A673 (cell line): ENCODE data around the gene TOE1. TPM values are rescaled to one million over a fixed set of nuclear protein-coding genes. Genes with fewer than 3 reads are reported as not detected.

Experiments
- BruUV-seq: library from RNA; stranded (reverse); fragments of 400-500 nt; replicated peaks from 2 replicates; lab custom pipeline; 2021; lab: Mats Ljungman, UMichigan
- CTCF ChIA-PET: fragments of 300-600 bp; sonication (Branson Sonifier 250); formaldehyde crosslinking; loops from one replicate; lab custom pipeline; 2022; ENCODE audit warnings: antibody characterized with exemption; lab: Charles Lee
- POLR2A ChIA-PET: fragments of 300-600 bp; sonication (Branson Sonifier 250); formaldehyde crosslinking; loops from one replicate; lab custom pipeline; 2022; ENCODE audit warnings: antibody characterized with exemption; ENCODE audit not compliant: low non-redundant PET; lab: Charles Lee
- DNase-seq: peaks from one replicate; pipeline ENCODE4 v3.0.0-alpha.2; 2015; ENCODE audit warnings: low spot score
- H3K27ac ChIP-seq: fragments of 200-600 bp; sonication (generic); 2 replicates; pipeline ENCODE4 v1.5.1; 2016; ENCODE audit warnings: mixed run types, low read depth, mild to moderate bottlenecking, mixed read lengths, antibody characterized with exemption, low read length; ENCODE audit not compliant: poor library complexity, severe bottlenecking
- H3K27me3 ChIP-seq: fragments of 200-600 bp; sonication (generic); replicated peaks from 2 replicates; pipeline ENCODE4 v1.6.1; 2017; ENCODE audit warnings: mixed run types, low read depth, mild to moderate bottlenecking, mixed read lengths, antibody characterized with exemption, low read length; ENCODE audit not compliant: insufficient read depth, poor library complexity
- H3K36me3 ChIP-seq: fragments of 200-600 bp; sonication (generic); 2 replicates; pipeline ENCODE4 v1.6.1; 2016; ENCODE audit warnings: mixed run types, mild to moderate bottlenecking, mixed read lengths, antibody characterized with exemption, low read length; ENCODE audit not compliant: insufficient read depth, poor library complexity, severe bottlenecking
- H3K4me1 ChIP-seq: fragments of 200-600 bp; sonication (generic); 2 replicates; pipeline ENCODE4 v1.6.1; 2017; ENCODE audit warnings: mixed run types, mild to moderate bottlenecking, mixed read lengths, antibody characterized with exemption, low read length; ENCODE audit not compliant: insufficient read depth, poor library complexity, severe bottlenecking
- H3K4me3 ChIP-seq: fragments of 200-600 bp; sonication (generic); 2 replicates; pipeline ENCODE4 v1.5.1; 2016; ENCODE audit warnings: low read depth, mixed run types, mild to moderate bottlenecking, mixed read lengths, low read length; ENCODE audit not compliant: poor library complexity, severe bottlenecking
- H3K9me3 ChIP-seq: fragments of 200-600 bp; sonication (generic); 2 replicates; pipeline ENCODE4 v1.6.1; 2016; ENCODE audit warnings: mixed run types, low read depth, mild to moderate bottlenecking, mixed read lengths, antibody characterized with exemption, low read length; ENCODE audit not compliant: poor library complexity, severe bottlenecking
- EZH2 ChIP-seq: fragments of 200-600 bp; sonication (generic); IDR thresholded peaks from 2 replicates; pipeline ENCODE4 v1.6.1; 2017; ENCODE audit warnings: borderline replicate concordance, low read depth, mild to moderate bottlenecking, mixed read lengths, antibody characterized with exemption, low read length; ENCODE audit not compliant: poor library complexity, severe bottlenecking
- intact Hi-C: fragments of 100-400 bp; cut with micrococcal nuclease; formaldehyde crosslinking; loops from one replicate; pipeline ENCODE4 v1.10.0; 2022; ENCODE audit not compliant: unreplicated experiment
- total RNA-seq: library from RNA; stranded (reverse); gene quantifications from 2 replicates; pipeline ENCODE4 v1.2.3, GENCODE V29; 2021
- TF ChIP-seq, protein P1 (sequence below): fragments of 300-800, 200-600 bp; sonication (generic); conservative IDR thresholded peaks from 2 replicates; pipeline ENCODE4 v1.5.1; 2017; ENCODE audit warnings: low read depth, mild to moderate bottlenecking, antibody characterized with exemption, low read length, moderate library complexity, mixed read lengths

TOE1 gene
- total RNA-seq, 1 experiment from 2014 or later = 20.6 TPM

DNA sequence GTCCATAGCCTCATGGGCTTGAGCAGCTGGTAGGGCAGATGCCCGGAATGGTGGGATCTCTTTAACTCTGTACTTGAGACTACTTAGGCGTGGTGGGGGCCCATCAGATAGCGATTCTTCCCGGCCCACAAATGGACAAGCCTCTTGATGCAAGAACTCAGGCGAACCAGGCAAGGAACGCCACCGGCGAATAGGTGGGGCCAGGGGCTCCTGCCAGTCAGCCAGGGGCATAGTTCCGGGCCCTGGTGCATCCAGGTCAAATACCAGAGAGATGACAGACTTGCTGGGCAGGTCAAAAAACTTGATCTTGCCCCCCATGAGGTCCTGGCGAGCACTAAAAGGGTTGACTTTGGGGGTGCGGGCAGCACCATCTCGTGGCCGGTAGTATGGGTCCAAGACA lies 5.0 kb downstream of the TOE1 start:
- Histone ChIP-seq H3K27me3 (no peaks in the 10 kb centered on the region), H3K4me3 (no peak overlapping the region), H3K4me1 (peaks cover 10% of the 10 kb centered on the region), H3K27ac (no peak overlapping the region), H3K36me3 (peaks cover 33% of the 10 kb centered on the region), H3K9me3 (no peaks in the 10 kb centered on the region)
- POLR2A ChIA-PET = no interaction called here
- intact Hi-C loops = no loop called here
- no TSS peak for BruUV-seq
- CTCF ChIA-PET = no interaction called here
- no peak for DNase-seq
- TF ChIP-seq, protein P1, sequence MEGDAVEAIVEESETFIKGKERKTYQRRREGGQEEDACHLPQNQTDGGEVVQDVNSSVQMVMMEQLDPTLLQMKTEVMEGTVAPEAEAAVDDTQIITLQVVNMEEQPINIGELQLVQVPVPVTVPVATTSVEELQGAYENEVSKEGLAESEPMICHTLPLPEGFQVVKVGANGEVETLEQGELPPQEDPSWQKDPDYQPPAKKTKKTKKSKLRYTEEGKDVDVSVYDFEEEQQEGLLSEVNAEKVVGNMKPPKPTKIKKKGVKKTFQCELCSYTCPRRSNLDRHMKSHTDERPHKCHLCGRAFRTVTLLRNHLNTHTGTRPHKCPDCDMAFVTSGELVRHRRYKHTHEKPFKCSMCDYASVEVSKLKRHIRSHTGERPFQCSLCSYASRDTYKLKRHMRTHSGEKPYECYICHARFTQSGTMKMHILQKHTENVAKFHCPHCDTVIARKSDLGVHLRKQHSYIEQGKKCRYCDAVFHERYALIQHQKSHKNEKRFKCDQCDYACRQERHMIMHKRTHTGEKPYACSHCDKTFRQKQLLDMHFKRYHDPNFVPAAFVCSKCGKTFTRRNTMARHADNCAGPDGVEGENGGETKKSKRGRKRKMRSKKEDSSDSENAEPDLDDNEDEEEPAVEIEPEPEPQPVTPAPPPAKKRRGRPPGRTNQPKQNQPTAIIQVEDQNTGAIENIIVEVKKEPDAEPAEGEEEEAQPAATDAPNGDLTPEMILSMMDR = no peak
- TF ChIP-seq EZH2 = no peak

DNA sequence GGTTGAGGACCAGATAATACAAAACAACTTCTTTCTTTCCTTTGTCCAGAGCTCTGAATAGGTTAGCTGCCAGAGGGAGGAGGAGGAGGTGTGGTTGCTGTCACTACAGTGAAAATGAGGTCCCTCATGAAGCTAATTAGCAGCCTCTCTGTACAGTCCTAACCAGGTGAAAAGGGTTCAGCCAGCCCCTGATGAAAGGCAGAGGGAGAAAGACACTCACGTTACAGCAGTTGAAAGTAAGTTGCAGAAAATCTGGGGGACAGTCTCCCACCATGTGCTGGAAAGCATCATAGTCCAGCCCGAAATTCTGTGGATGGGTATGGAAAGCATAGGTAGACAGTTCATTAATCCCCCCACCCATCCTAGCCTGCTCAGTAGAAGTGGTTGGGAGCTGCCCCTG lies 6.5 kb downstream of the TOE1 start:
- ChIA-PET POLR2A (no interaction called here), CTCF (no interaction called here)
- no peaks in the 10 kb centered on the region for H3K9me3 ChIP-seq

DNA sequence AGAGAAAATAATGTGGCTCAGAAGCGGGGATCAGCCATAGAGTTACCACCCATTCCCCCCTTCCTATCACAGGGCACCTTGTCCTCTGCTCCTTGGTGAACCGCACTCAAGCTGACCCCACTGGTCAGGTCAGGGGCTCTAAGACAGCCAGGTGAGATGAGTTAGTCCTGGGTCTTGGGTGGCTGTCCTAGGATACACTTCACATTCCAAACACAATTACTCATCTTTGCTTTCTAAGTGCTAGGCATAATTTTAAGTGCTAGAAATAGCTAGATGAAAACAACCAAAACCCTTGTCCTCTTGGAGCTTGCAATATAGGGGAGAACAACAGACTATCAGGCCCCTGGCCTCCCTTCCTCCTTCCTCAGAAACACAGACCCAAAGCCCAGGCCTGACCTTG lies 8.1 kb downstream of the TOE1 start:
- ChIA-PET POLR2A (no interaction called here), CTCF (no interaction called here)
- Histone ChIP-seq H3K36me3 (peaks cover 16% of the 10 kb centered on the region), H3K27ac (no peak overlapping the region), H3K4me1 (no peaks in the 10 kb centered on the region), H3K27me3 (no peaks in the 10 kb centered on the region), H3K4me3 (no peak overlapping the region), H3K9me3 (no peaks in the 10 kb centered on the region)
- intact Hi-C loops = no loop called here
- no peak for DNase-seq
- TF ChIP-seq, protein P1 = no peak
- TF ChIP-seq EZH2 = no peak
- no TSS peak for BruUV-seq

More for the DNA sequence above, 6.5 kb downstream of the TOE1 start:
- Histone ChIP-seq H3K36me3 (peaks cover 32% of the 10 kb centered on the region), H3K4me3 (no peak overlapping the region), H3K27me3 (no peaks in the 10 kb centered on the region), H3K27ac (no peak overlapping the region), H3K4me1 (peaks cover 5% of the 10 kb centered on the region)
- DNase-seq = no peak
- intact Hi-C loops = no loop called here
- TF ChIP-seq, protein P1 = no peak
- no peak for TF ChIP-seq EZH2
- no TSS peak for BruUV-seq
